ENCODE measurements around the gene DBT. TPM values are rescaled to one million over a fixed set of nuclear protein-coding genes. Genes with fewer than 3 reads are reported as not detected.
A peak's percentile ranks its signal among the peaks of the same experiment; 100 is the strongest.

DBT gene
- polyA plus RNA-seq, 1 donor (not counting 4 experiments of a cell fraction or from before 2014, with no cell fraction given): 16.3 TPM

- peak overlapping the region; percentile 88 for H2AFZ ChIP-seq (ENCODE audit: control insufficient read depth, low read length)
- DNase-seq (ENCODE audit: low read depth, low spot score): no peak
- H3K27ac ChIP-seq (ENCODE audit: control insufficient read depth, insufficient read depth, low read length): peak overlapping the region; percentile 83
- TF ChIP-seq, protein P1, sequence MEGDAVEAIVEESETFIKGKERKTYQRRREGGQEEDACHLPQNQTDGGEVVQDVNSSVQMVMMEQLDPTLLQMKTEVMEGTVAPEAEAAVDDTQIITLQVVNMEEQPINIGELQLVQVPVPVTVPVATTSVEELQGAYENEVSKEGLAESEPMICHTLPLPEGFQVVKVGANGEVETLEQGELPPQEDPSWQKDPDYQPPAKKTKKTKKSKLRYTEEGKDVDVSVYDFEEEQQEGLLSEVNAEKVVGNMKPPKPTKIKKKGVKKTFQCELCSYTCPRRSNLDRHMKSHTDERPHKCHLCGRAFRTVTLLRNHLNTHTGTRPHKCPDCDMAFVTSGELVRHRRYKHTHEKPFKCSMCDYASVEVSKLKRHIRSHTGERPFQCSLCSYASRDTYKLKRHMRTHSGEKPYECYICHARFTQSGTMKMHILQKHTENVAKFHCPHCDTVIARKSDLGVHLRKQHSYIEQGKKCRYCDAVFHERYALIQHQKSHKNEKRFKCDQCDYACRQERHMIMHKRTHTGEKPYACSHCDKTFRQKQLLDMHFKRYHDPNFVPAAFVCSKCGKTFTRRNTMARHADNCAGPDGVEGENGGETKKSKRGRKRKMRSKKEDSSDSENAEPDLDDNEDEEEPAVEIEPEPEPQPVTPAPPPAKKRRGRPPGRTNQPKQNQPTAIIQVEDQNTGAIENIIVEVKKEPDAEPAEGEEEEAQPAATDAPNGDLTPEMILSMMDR (optimal IDR thresholded peaks at IDR 0.05 in 1 of 3, IDR thresholded peaks at IDR 0.05 in 1 of 3, conservative IDR thresholded peaks at IDR 0.05 in 1 of 3; ENCODE audit: extremely low read depth in 1 of 3, insufficient read depth in 2 of 3, low read length in 3 of 3): no peak
- TF ChIP-seq EZH2 (IDR thresholded peaks at IDR 0.05; ENCODE audit: low read length): no peak
- dilution Hi-C loops (cut with MboI; ENCODE audit: extremely low pct_ligation_motif_present, low sequenced_read_pairs): no loop called here
- H3K36me3 ChIP-seq (ENCODE audit: control insufficient read depth in 2 of 2, extremely low read depth in 1 of 2, insufficient read depth in 2 of 2, low read length in 2 of 2): peaks cover 20 to 31% of the 10 kb centered on the region in 2 experiments
- H3K4me1 ChIP-seq (ENCODE audit: control insufficient read depth, extremely low read depth, insufficient read depth, low read length): peaks cover 9% of the 10 kb centered on the region
- no peaks in the 10 kb centered on the region for H3K9me3 ChIP-seq (ENCODE audit: control insufficient read depth, low read depth, low read length)
- H3K27me3 ChIP-seq (ENCODE audit: control insufficient read depth, extremely low read depth, insufficient read depth, low read length): no peaks in the 10 kb centered on the region
- FAIRE-seq: no peak
- H3K9me1 ChIP-seq (ENCODE audit: control insufficient read depth, extremely low read depth, insufficient read depth, low read length): no peaks in the 10 kb centered on the region
- peak overlapping the region; percentile 91 for H3K4me2 ChIP-seq (ENCODE audit: control insufficient read depth, extremely low read depth, insufficient read depth, low read depth, low read length)
- H4K20me1 ChIP-seq (ENCODE audit: control insufficient read depth, extremely low read depth, insufficient read depth, low read length): no peaks in the 10 kb centered on the region
- H3K79me2 ChIP-seq (ENCODE audit: control insufficient read depth, insufficient read depth, low read length): peaks cover 52% of the 10 kb centered on the region
- H3K9ac ChIP-seq (ENCODE audit: control insufficient read depth, extremely low read depth, insufficient read depth, low read length): peak overlapping the region; percentile 90
- H3K4me3 ChIP-seq (ENCODE audit: control insufficient read depth in 2 of 3, extremely low read depth in 1 of 3, insufficient read depth in 2 of 3, low read depth in 1 of 3, low read length in 3 of 3): peak overlapping the region; percentile 76 to 100 (median 89)
Observed at GRCh38 chr1:100266741-100267140, 17.1 kb upstream of the DBT start.

DNA sequence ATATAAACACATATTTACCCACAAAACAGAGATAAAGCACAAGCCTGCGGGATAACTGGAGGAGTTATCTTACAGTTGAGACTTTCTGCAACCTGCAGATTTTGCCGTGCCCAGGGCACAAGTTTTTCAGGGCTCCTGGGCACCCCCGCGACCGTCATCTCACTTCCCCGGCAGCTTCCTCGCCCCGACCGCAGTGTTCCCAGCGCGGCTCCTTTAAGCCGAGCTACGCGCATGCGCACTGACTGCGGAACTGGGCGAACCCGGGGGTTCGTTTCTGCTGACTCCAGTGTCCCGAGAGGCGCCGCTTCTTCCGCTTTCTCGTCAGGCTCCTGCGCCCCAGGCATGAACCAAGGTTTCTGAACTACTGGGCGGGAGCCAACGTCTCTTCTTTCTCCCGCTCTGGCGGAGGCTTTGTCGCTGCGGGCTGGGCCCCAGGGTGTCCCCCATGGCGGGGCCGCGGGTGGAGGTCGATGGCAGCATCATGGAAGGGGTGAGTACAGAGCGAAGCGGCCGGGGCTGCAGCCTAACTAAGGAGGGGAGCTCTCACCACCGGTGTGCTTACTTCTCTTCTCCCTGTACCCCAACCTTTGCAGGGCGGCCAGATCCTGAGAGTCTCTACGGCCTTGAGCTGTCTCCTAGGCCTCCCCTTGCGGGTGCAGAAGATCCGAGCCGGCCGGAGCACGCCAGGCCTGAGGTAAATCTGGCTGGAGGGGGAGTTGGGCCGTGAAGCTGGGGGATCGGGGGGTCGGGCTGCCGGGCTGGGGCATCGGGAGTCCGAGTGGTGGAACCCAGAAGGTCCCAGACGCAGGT is 16.5 kb upstream of the DBT start, which contains the start of gene RTCA:
Gene RTCA, plus strand, starts transcription at position 286 of the 810 bp plus-strand sequence. Its CDS starts 160 bp downstream, at position 446.
- peak; percentile 23 for FAIRE-seq

More for the DNA sequence above, 16.5 kb upstream of the DBT start, which contains the start of gene RTCA:
- peaks cover 9% of the 10 kb centered on the region for H3K4me1 ChIP-seq (ENCODE audit: control insufficient read depth, extremely low read depth, insufficient read depth, low read length)
- H4K20me1 ChIP-seq (ENCODE audit: control insufficient read depth, extremely low read depth, insufficient read depth, low read length): no peaks in the 10 kb centered on the region
- dilution Hi-C loops (cut with MboI; ENCODE audit: extremely low pct_ligation_motif_present, low sequenced_read_pairs): no loop called here
- H2AFZ ChIP-seq (ENCODE audit: control insufficient read depth, low read length): peak within 1 kb of the TSS; percentile 88
- H3K79me2 ChIP-seq (ENCODE audit: control insufficient read depth, insufficient read depth, low read length): peaks cover 48% of the 10 kb centered on the region
- no peaks in the 10 kb centered on the region for H3K9me1 ChIP-seq (ENCODE audit: control insufficient read depth, extremely low read depth, insufficient read depth, low read length)
- peak within 1 kb of the TSS; percentile 76 to 100 (median 89) for H3K4me3 ChIP-seq (ENCODE audit: control insufficient read depth in 2 of 3, extremely low read depth in 1 of 3, insufficient read depth in 2 of 3, low read depth in 1 of 3, low read length in 3 of 3)
- DNase-seq (ENCODE audit: low read depth, low spot score): peak; percentile 80
- H3K27ac ChIP-seq (ENCODE audit: control insufficient read depth, insufficient read depth, low read length): peak within 1 kb of the TSS; percentile 83
- H3K9ac ChIP-seq (ENCODE audit: control insufficient read depth, extremely low read depth, insufficient read depth, low read length): peak within 1 kb of the TSS; percentile 90
- no peaks in the 10 kb centered on the region for H3K27me3 ChIP-seq (ENCODE audit: control insufficient read depth, extremely low read depth, insufficient read depth, low read length)
- TF ChIP-seq EZH2 (IDR thresholded peaks at IDR 0.05; ENCODE audit: low read length): no peak
- TF ChIP-seq, protein P1 (optimal IDR thresholded peaks at IDR 0.05 in 1 of 3, IDR thresholded peaks at IDR 0.05 in 1 of 3, conservative IDR thresholded peaks at IDR 0.05 in 1 of 3; ENCODE audit: extremely low read depth in 1 of 3, insufficient read depth in 2 of 3, low read length in 3 of 3): no peak
- peak within 1 kb of the TSS; percentile 97 for H3K4me2 ChIP-seq (ENCODE audit: control insufficient read depth, extremely low read depth, insufficient read depth, low read depth, low read length)
- H3K9me3 ChIP-seq (ENCODE audit: control insufficient read depth, low read depth, low read length): no peaks in the 10 kb centered on the region
- peaks cover 18 to 28% of the 10 kb centered on the region in 2 experiments for H3K36me3 ChIP-seq (ENCODE audit: control insufficient read depth in 2 of 2, extremely low read depth in 1 of 2, insufficient read depth in 2 of 2, low read length in 2 of 2)

All from keratinocyte (primary cell).